Prostate gland (tissue), 2 donors: ENCODE results near the gene TRAF1.

Experiments
- POLR2AphosphoS5 ChIP-seq: sonication (generic); formaldehyde crosslinking; IDR thresholded peaks from one replicate; pipeline ENCODE4 v1.6.1; 2017; ENCODE audit warnings: antibody characterized with exemption
- TF ChIP-seq, protein P1 (sequence below), 4 experiments: fragments of 200-600 bp in 2 of 4; fragments of 450-650 bp in 2 of 4; sonication (generic) in 2 of 4; IDR thresholded peaks; 1 replicate in 3 of 4; 2 replicates in 1 of 4; pipeline ENCODE4 v1.5.1; 2016 to 2019; ENCODE audit warnings: antibody characterized with exemption in 4 of 4, mild to moderate bottlenecking in 2 of 4, moderate library complexity in 2 of 4

DNA sequence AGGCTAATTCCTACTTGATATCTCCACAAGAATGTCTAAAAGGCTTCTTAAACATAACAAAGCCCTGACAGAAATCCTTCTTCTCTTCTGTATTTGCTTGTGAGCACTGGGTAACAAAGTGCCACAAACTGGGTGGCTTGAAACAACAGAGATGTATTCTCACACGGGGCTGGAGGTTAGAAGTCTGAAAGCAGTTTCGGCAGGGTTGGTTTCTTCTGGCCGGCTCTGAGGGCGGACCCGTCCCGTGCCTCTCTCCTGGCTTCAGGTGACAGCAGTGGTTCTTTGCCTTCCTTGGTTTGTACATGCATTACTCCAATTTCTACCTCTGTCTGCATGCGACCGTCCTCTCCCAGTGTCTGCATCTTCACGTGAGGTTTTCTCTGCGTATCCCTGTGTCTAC lies 14.0 kb upstream of the TRAF1 start:
- TF ChIP-seq, protein P1, sequence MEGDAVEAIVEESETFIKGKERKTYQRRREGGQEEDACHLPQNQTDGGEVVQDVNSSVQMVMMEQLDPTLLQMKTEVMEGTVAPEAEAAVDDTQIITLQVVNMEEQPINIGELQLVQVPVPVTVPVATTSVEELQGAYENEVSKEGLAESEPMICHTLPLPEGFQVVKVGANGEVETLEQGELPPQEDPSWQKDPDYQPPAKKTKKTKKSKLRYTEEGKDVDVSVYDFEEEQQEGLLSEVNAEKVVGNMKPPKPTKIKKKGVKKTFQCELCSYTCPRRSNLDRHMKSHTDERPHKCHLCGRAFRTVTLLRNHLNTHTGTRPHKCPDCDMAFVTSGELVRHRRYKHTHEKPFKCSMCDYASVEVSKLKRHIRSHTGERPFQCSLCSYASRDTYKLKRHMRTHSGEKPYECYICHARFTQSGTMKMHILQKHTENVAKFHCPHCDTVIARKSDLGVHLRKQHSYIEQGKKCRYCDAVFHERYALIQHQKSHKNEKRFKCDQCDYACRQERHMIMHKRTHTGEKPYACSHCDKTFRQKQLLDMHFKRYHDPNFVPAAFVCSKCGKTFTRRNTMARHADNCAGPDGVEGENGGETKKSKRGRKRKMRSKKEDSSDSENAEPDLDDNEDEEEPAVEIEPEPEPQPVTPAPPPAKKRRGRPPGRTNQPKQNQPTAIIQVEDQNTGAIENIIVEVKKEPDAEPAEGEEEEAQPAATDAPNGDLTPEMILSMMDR (IDR thresholded peaks at IDR 0.05) = no peak
- TF ChIP-seq POLR2AphosphoS5 = no peak
